Osteocyte (in vitro differentiated cells): Measurements from ENCODE around the gene LRRC10. TPM values are rescaled to one million over a fixed set of nuclear protein-coding genes. Genes with fewer than 3 reads are reported as not detected.

Experiments used
- DNase-seq: peaks from one replicate; pipeline ENCODE4 v3.0.0; 2021; ENCODE audit warnings: mixed read lengths; ENCODE audit not compliant: unreplicated experiment; ENCODE audit errors: extremely low spot score
- H3K27ac Mint-ChIP-seq: one replicate; pipeline ENCODE4 v1.8.0; 2021; ENCODE audit warnings: mild to moderate bottlenecking, mixed read lengths; ENCODE audit not compliant: unreplicated experiment
- H3K27me3 Mint-ChIP-seq: one replicate; pipeline ENCODE4 v1.8.0; 2021; ENCODE audit warnings: mixed read lengths; ENCODE audit not compliant: unreplicated experiment
- H3K36me3 Mint-ChIP-seq: one replicate; pipeline ENCODE4 v1.8.0; 2021; ENCODE audit warnings: mixed read lengths; ENCODE audit not compliant: unreplicated experiment
- H3K4me1 Mint-ChIP-seq: one replicate; pipeline ENCODE4 v1.8.0; 2021; ENCODE audit warnings: mixed read lengths; ENCODE audit not compliant: unreplicated experiment
- H3K4me3 Mint-ChIP-seq: one replicate; pipeline ENCODE4 v1.8.0; 2021; ENCODE audit warnings: mild to moderate bottlenecking, moderate library complexity, mixed read lengths; ENCODE audit not compliant: unreplicated experiment
- H3K9me3 Mint-ChIP-seq: one replicate; pipeline ENCODE4 v1.8.0; 2021; ENCODE audit warnings: mixed read lengths; ENCODE audit not compliant: unreplicated experiment
- total RNA-seq: library from RNA; stranded (reverse); gene quantifications from 2 replicates; pipeline ENCODE4 v1.2.1, GENCODE V29; 2021
- TF ChIP-seq, protein P1 (sequence below): fragments of 200-600 bp; sonication (generic); IDR thresholded peaks from 2 replicates; pipeline ENCODE4 v1.5.0; 2021; ENCODE audit warnings: antibody characterized with exemption, mild to moderate bottlenecking, moderate library complexity

Gene LRRC10
- total RNA-seq, 1 donor from 2014 or later, result not detected

DNA sequence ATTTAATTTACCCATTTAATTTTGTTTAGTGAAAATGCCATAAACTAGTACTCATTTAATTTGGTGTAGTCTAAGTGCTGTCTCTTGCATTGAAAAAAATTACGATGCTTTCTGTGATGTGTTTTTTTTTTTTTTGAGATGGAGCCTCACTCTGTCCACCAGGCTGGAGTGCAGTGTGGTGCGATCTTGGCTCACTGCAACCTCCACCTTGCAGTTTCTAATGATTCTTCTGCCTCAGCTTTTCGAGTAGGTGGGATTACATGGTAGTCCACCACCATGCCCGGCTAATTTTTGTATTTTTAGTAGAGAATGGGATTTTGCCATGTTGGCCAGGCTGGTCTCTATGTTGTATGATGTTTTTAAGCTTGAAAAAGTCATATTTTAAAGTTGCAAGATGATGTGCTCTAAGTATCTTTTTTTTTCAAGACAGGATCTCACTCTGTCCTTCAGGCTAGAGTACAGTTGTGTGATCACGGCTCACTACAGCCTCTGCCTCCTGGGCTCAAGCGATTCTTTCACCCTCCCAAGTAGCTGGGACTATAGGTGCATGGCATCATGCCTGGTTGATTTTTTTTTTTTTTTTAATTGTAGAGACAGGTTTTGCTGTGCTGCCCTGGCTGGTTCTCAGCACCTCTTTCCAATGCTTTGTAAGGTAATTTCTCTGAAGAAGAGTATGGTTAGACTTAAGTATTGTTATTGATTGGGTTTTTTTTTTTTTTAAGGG is 8.6 kb downstream of the LRRC10 start:
- Mint-ChIP-seq H3K27ac (no peak overlapping the region), H3K36me3 (peaks cover 50% of the 10 kb centered on the region), H3K4me3 (no peak overlapping the region)

DNA sequence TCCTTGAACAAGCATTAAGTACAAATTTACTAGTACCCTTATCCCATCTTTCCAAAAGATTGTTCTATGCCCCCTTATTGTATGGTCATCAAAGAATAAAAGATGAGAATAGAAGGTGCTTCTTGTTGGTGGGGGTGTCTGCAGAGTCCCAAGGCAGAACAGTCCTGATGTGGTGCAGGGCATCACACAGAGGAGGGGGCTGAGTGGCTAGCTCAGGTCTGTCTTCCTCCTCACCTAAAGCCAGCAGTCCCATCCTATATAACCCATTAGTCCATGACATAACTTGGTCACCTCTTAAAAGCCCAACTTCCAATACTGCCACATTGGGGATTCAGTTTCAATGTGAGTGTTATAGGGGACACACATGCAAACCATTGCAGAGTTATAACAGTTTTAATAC is 9.9 kb downstream of the LRRC10 start:
- Mint-ChIP-seq H3K4me3 (no peak overlapping the region), H3K27ac (no peak overlapping the region), H3K36me3 (peaks cover 56% of the 10 kb centered on the region), H3K27me3 (no peaks in the 10 kb centered on the region), H3K9me3 (peaks cover 3% of the 10 kb centered on the region), H3K4me1 (no peaks in the 10 kb centered on the region)
- DNase-seq, result no peak
- TF ChIP-seq, protein P1, sequence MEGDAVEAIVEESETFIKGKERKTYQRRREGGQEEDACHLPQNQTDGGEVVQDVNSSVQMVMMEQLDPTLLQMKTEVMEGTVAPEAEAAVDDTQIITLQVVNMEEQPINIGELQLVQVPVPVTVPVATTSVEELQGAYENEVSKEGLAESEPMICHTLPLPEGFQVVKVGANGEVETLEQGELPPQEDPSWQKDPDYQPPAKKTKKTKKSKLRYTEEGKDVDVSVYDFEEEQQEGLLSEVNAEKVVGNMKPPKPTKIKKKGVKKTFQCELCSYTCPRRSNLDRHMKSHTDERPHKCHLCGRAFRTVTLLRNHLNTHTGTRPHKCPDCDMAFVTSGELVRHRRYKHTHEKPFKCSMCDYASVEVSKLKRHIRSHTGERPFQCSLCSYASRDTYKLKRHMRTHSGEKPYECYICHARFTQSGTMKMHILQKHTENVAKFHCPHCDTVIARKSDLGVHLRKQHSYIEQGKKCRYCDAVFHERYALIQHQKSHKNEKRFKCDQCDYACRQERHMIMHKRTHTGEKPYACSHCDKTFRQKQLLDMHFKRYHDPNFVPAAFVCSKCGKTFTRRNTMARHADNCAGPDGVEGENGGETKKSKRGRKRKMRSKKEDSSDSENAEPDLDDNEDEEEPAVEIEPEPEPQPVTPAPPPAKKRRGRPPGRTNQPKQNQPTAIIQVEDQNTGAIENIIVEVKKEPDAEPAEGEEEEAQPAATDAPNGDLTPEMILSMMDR, result no peak

More for the DNA sequence above, 8.6 kb downstream of the LRRC10 start:
- Mint-ChIP-seq H3K4me1 (no peaks in the 10 kb centered on the region), H3K9me3 (peaks cover 3% of the 10 kb centered on the region), H3K27me3 (no peaks in the 10 kb centered on the region)
- TF ChIP-seq, protein P1, result no peak
- DNase-seq, result no peak

DNA sequence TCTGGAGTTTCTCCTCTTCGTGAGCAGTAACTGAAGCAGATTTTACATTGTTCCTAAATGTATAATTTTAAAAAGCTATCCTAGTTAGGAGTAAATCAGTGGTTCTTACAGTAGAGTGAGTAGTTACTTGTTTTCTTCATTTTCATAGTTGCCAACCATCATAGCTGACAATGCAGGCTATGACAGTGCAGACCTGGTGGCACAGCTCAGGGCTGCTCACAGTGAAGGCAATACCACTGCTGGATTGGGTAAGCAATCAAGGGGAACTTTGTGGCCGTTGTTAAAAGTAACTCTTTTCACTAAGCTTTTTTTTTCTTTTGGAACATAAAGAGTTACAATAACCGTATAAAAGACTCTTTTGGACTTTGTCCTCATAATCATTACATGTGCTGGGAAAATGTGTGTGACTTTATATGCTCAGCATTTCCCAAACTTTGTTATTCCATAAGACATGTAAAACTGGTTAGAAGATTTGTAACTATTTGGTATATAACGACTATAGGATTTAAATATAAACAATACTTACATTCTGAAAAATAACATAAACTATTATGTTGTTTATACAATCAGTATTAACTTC is 12.4 kb downstream of the LRRC10 start:
- Mint-ChIP-seq H3K36me3 (peaks cover 66% of the 10 kb centered on the region), H3K9me3 (peaks cover under 1% of the 10 kb centered on the region), H3K27me3 (no peaks in the 10 kb centered on the region), H3K4me3 (no peak overlapping the region), H3K4me1 (no peaks in the 10 kb centered on the region), H3K27ac (no peak overlapping the region)
- no peak for DNase-seq
- TF ChIP-seq, protein P1, result no peak

DNA sequence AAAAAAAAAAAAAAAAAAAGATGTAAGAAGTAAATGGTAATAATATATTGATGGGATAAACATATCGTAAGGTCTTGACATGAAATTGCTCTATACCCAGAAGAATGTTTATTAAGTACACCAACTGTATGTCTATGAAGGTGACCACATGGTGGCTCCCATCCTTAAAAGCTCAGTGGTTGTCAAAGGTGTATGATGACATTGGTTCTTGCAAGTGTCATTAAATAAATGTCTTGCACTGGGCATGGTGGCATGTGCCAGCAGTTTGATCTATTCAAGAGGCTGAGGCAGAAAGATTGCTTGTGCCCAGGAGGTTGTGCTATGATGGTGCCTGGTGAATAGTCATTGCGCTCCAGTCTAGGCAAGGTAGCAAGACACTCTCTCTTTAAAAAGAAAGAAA is 15.0 kb downstream of the LRRC10 start:
- peaks cover 51% of the 10 kb centered on the region for H3K36me3 Mint-ChIP-seq
- TF ChIP-seq, protein P1, result no peak
- H3K4me3 Mint-ChIP-seq, result no peak overlapping the region
- H3K27me3 Mint-ChIP-seq, result no peaks in the 10 kb centered on the region
- DNase-seq, result no peak
- no peaks in the 10 kb centered on the region for H3K9me3 Mint-ChIP-seq
- H3K27ac Mint-ChIP-seq, result no peak overlapping the region
- no peaks in the 10 kb centered on the region for H3K4me1 Mint-ChIP-seq

DNA sequence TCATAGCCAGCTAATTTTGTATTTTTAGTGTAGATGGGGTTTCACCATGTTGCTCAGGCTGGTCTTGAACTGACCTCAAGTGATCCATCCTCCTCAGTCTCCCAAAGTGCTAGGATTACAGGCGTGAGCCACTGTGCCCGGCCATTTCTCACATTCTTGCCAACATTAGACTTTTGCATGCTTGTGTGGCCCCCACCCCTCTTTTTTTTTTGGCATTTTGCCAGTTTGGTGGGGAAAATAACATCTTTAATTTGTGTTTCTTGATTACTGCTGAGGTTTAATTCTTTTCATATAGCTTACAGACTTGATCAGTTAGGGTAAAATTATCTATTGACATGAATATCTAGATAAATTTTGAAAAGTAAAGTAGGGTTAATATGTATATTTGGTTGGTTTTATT is 21.6 kb downstream of the LRRC10 start:
- peaks cover 38% of the 10 kb centered on the region for H3K36me3 Mint-ChIP-seq
- H3K27me3 Mint-ChIP-seq, result no peaks in the 10 kb centered on the region
- DNase-seq, result no peak
- TF ChIP-seq, protein P1, result no peak
- H3K27ac Mint-ChIP-seq, result no peak overlapping the region
- H3K9me3 Mint-ChIP-seq, result no peaks in the 10 kb centered on the region
- no peak overlapping the region for H3K4me3 Mint-ChIP-seq
- H3K4me1 Mint-ChIP-seq, result peaks cover 12% of the 10 kb centered on the region
